Measurements from ENCODE around the gene OR1K1.
"Not testable (repeated sequence)": the region's sequence is repeated elsewhere in the genome, so short reads cannot be mapped to it uniquely, and the experiment has no call there.

The OR1K1 gene

DNA sequence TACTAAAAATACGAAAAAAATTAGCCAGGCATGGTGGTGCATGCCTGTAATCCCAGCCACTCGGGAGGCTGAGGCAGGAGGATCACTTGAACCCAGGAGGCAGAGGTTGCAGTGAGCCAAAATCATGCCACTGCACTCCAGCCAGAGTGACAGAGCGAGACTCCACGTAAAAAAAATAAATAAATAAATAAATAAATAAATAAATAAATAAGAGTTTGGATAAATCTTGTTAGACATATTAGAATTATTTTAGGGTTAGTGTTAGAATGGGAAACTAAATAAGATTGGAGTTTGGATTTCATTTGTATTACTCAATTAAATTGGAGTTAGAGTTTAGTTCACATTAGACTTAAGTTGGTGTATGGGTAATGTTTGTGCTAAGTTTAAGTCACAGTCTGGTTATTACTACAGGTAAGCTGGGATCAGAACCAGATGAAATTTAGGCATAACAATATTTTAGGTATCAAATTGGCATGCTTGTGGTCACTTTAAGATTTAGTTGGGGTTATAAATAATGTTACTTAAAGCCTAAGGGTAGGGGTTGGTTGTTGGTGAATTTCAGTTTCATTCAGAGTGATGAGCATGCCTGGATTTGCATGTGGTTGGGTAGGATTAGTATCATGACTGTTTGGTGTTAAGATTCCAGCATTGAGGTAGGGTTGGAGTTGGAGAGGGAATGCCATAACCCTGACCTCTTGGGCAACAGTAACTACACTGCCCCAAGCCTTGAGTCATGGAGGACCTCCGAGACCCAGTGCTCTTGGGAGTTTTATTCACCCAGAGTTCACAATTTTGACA lies 7.9 kb upstream of the OR1K1 start:
- Mint-ChIP-seq H3K27ac (ENCODE audit: low read depth) (no peak overlapping the region), H3K27me3 (no peaks in the 10 kb centered on the region), H3K4me3 (no peak overlapping the region), H3K9me3 (no peaks in the 10 kb centered on the region), H3K4me1 (no peaks in the 10 kb centered on the region), H3K36me3 (ENCODE audit: insufficient read depth) (no peaks in the 10 kb centered on the region)
- DNase-seq (ENCODE audit: low spot score in 2 of 2) = no peak
- ATAC-seq (replicated peaks; ENCODE audit: extremely low read depth, poor library complexity, severe bottlenecking) = no peak

DNA sequence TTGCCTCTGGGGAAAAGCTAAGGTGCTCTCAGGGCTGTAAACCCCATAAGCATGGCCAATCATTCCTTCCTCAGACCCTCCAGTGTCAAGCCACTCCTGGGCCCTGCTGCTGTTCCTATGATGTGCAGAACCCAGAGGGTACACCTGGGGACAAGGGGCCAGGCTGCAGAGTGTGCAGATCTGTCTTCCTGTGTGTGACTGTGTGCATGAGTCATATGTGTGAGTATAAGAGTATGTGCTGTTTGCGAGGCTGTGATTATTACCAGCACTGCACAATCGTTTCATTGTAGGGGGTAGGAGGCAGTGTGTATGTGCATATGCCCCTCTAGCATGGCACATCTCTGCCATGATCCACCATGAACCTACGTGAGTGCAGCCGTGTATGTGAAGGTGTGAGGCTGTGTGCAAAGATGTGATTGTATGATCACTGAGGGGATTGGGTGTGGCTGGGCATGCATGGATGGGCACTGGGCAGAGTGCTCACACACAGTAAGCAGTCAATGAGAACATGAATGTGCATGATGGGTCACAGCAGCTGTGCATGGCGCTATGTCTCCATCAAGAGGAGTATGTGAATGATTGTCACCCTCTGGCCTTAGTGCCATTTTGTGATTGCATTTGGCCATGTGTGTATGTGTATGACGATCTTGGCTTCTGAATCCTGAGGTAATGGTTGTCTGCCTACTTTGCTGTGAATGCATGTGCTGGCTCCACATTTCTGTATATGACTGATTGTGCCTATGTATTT lies 2.4 kb upstream of the OR1K1 start:
- no peaks in the 10 kb centered on the region for H3K36me3 Mint-ChIP-seq (ENCODE audit: insufficient read depth)
- no peak for ATAC-seq (replicated peaks; ENCODE audit: extremely low read depth, poor library complexity, severe bottlenecking)

DNA sequence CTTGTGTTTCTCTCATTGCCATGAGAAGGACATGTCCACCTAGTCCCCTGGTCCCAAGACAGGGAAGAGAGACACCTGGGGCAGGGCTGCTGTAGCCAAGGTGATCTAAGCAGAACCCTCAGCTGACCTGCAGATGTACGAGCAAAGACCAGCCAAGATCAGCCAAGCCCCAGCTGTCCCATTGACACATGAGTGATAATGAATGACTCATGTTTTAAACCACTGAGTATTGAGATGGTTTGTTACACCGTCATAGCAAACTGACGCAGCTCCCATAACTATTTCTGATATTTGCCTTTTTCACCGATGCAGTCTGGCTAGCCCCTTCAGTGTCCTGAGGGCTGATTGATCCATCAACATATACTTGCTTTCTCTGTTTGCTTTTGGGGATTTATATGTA lies 6.7 kb downstream of the OR1K1 start:
- Mint-ChIP-seq H3K4me3 (no peak overlapping the region), H3K27ac (ENCODE audit: low read depth) (no peak overlapping the region), H3K4me1 (no peaks in the 10 kb centered on the region), H3K9me3 (no peaks in the 10 kb centered on the region), H3K36me3 (ENCODE audit: insufficient read depth) (peaks cover 3% of the 10 kb centered on the region), H3K27me3 (no peaks in the 10 kb centered on the region)
- ATAC-seq (replicated peaks; ENCODE audit: extremely low read depth, poor library complexity, severe bottlenecking) = no peak
- DNase-seq (ENCODE audit: low spot score in 2 of 2) = no peak

More for the DNA sequence above, 2.4 kb upstream of the OR1K1 start:
- no peak for DNase-seq (ENCODE audit: low spot score in 2 of 2)
- H3K4me1 Mint-ChIP-seq = no peaks in the 10 kb centered on the region
- H3K27ac Mint-ChIP-seq (ENCODE audit: low read depth) = no peak overlapping the region
- no peaks in the 10 kb centered on the region for H3K27me3 Mint-ChIP-seq
- H3K4me3 Mint-ChIP-seq = no peak overlapping the region
- no peaks in the 10 kb centered on the region for H3K9me3 Mint-ChIP-seq

DNA sequence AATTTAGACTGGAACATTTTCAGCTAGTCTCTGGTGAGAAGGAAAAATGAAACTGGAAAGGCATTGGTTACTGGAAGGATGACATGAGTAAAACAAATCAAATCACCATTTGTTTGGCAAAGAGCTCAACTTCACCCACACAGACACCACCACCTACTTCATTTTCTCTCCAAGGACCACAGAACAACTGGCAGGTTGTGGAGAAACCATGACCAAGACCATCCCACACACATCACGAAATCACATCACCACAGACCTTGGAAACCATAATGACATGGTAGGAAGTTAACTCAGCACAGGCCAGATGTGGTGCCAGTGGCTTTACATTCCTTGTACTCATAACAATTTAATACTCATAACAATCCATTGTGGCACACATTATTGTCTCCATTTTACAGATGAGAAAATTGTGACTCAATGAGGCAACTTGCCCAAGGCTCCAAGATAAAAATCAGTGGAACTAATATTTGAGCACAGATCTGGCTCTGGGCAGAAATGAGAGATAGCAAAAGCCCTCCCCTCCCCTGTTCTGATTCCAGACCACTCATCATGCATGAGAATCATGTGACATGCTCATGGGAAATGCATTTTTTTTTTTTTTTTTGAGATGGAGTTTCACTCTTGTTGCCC lies 7.5 kb downstream of the OR1K1 start:
- no peaks in the 10 kb centered on the region for H3K4me1 Mint-ChIP-seq
- H3K27ac Mint-ChIP-seq (ENCODE audit: low read depth) = no peak overlapping the region
- ATAC-seq (replicated peaks; ENCODE audit: extremely low read depth, poor library complexity, severe bottlenecking) (no peak), DNase-seq (ENCODE audit: low spot score in 2 of 2) (no peak)
- H3K36me3 Mint-ChIP-seq (ENCODE audit: insufficient read depth) = peaks cover 3% of the 10 kb centered on the region
- H3K4me3 Mint-ChIP-seq = no peak overlapping the region
- H3K9me3 Mint-ChIP-seq = no peaks in the 10 kb centered on the region
- no peaks in the 10 kb centered on the region for H3K27me3 Mint-ChIP-seq

DNA sequence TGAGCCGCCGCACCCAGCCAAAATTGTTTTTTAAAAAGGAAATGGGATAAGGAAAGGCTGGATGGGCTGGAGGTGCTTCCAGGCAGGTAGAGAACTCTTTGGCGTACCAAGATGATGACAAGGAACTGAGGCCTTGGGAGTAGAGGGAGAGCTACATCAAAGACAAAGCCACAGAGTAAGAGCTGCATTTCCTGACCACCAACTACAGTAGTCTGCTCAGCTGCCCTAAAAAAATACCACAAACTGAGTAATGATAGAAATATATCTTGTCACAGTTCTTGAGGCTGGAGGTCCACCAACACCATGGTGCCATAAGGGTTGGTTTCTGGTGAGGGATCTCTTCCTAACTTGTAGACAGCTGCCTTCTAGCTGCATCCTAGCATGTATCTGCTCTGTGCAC lies 8.2 kb downstream of the OR1K1 start:
- Mint-ChIP-seq H3K36me3 (ENCODE audit: insufficient read depth) (peaks cover 1% of the 10 kb centered on the region), H3K4me3 (no peak overlapping the region), H3K9me3 (no peaks in the 10 kb centered on the region), H3K27me3 (no peaks in the 10 kb centered on the region), H3K4me1 (no peaks in the 10 kb centered on the region), H3K27ac (ENCODE audit: low read depth) (no peak overlapping the region)
- no peak for DNase-seq (ENCODE audit: low spot score in 2 of 2)
- no peak for ATAC-seq (replicated peaks; ENCODE audit: extremely low read depth, poor library complexity, severe bottlenecking)

DNA sequence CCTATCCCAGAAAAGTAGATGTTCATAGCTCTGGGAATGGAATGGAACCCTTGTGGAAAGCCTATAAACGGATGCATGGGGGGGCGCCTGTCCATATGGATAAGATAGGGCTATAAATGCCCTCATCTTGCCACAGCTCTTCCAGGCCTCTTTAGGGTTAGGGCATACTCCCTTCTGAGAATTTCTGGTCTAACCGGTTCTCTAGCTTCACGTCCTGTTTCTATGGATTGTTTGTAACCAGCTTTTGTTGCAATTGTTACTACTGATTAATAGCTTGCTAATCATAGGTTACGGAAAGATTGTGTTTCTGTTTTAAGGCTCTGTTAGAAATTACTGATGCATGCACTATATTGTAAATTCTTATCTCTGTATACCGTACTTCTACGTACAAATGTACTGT lies 9.3 kb downstream of the OR1K1 start:
- H3K4me3 Mint-ChIP-seq; H3K27ac Mint-ChIP-seq (ENCODE audit: low read depth): not testable (repeated sequence)

DNA sequence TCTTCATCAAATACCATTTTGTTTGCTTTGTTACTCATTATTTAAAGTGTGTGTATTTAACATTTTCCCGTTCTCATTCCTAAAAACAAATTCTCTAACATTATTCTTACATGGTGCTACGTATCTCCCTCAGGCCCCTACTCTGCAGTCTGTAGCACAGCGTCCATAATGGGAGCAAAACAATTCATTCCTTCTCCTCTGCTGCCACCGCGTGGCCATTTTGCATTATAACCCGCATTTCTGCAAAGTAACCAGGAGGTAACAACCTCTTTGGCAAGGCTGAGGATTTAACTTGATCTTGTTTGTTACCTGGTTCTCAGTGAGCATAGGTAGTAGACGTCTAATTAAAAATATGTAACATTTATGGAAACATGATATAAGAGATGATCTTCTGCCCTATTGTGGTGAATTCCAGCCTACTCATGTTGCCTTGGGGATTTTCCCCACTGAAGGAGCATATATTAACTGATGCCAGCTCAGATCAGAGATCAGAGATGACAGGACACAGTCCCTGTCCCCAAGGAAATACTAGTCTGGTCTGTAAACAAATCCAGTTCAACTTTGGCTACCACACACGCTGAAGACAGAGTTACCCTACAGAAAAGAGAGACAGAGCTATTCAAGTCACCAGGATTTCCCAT lies 10.5 kb downstream of the OR1K1 start:
- DNase-seq (ENCODE audit: low spot score in 2 of 2) (peak; percentile 57 to 60), ATAC-seq (replicated peaks; ENCODE audit: extremely low read depth, poor library complexity, severe bottlenecking) (peak; percentile 76)
- Mint-ChIP-seq H3K36me3 (ENCODE audit: insufficient read depth) (no peaks in the 10 kb centered on the region), H3K27me3 (no peaks in the 10 kb centered on the region), H3K27ac (ENCODE audit: low read depth) (no peak overlapping the region), H3K4me1 (peaks cover 3% of the 10 kb centered on the region), H3K9me3 (no peaks in the 10 kb centered on the region), H3K4me3 (no peak overlapping the region)

More for the DNA sequence above, 9.3 kb downstream of the OR1K1 start:
- not testable (repeated sequence) for ATAC-seq (replicated peaks; ENCODE audit: extremely low read depth, poor library complexity, severe bottlenecking); DNase-seq (ENCODE audit: low spot score in 2 of 2); H3K36me3 Mint-ChIP-seq (ENCODE audit: insufficient read depth); H3K4me1 Mint-ChIP-seq; H3K9me3 Mint-ChIP-seq; H3K27me3 Mint-ChIP-seq

DNA sequence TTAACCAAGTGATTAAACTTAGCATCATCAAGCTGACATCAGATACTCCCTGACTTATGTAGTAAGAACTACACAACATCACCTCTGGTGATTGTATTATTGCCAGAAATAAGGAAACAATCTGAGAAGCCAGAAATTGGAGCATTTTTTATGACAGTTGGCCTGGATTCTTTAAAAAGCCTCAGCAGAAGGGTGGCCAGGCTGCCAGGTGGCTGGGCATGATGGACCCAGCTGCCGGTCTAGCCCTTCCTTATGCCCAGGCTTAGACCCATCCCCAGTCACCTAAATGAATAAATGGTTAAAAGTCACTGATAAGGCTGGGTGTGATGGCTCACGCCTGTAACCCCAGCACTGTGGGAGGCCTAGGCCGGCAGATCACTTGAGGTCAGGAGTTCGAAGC lies 12.8 kb downstream of the OR1K1 start:
- Mint-ChIP-seq H3K4me1 (peaks cover 14% of the 10 kb centered on the region), H3K27me3 (no peaks in the 10 kb centered on the region), H3K36me3 (ENCODE audit: insufficient read depth) (peaks cover 2% of the 10 kb centered on the region), H3K9me3 (no peaks in the 10 kb centered on the region), H3K27ac (ENCODE audit: low read depth) (no peak overlapping the region), H3K4me3 (no peak overlapping the region)
- DNase-seq (ENCODE audit: low spot score in 2 of 2) = no peak
- ATAC-seq (replicated peaks; ENCODE audit: extremely low read depth, poor library complexity, severe bottlenecking) = no peak

DNA sequence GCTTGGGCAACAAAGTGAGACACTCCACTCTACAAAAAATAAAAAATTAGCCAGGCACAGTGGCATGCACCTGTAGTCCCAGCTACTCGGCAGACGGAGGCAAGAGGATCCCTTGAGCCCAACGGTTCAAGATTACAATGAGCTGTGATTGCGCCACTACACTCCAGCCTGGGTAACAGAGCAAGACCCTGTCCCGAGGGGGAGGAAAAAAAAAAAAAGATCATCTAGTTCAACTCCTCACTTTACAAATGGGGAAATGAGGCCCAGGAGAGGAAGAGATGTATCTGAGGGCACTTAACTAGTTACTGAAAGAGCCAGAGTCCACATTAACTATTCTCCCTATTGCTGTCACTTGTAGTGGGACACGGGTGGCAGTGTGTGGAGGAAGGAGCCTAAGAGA lies 14.6 kb downstream of the OR1K1 start:
- Mint-ChIP-seq H3K4me3 (no peak overlapping the region), H3K27ac (ENCODE audit: low read depth) (no peak overlapping the region)

DNA sequence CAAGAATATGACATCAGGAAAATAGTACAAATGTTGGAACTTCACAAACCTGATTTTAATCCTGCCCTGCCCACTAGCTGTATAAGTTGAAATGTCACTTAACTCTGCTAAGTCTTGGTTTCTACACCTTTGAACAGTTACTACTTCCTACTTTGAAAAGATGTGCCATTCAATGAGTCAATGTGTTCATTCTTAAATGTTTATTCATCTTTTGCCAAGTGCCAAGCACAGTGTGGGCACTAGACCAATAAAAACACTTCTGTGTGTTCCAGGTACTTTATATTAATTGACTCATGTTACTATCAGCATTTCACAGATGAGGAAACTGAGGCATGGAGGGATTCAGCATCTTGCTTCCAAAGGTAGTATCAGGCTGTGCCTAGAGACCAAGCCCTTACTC lies 15.6 kb downstream of the OR1K1 start:
- DNase-seq (ENCODE audit: low spot score in 2 of 2) = no peak
- no peak for ATAC-seq (replicated peaks; ENCODE audit: extremely low read depth, poor library complexity, severe bottlenecking)
- peaks cover 17% of the 10 kb centered on the region for H3K36me3 Mint-ChIP-seq (ENCODE audit: insufficient read depth)
- no peaks in the 10 kb centered on the region for H3K9me3 Mint-ChIP-seq
- H3K27ac Mint-ChIP-seq (ENCODE audit: low read depth) = peak overlapping the region; percentile 65
- H3K27me3 Mint-ChIP-seq = no peaks in the 10 kb centered on the region
- H3K4me3 Mint-ChIP-seq = peak overlapping the region; percentile 69
- H3K4me1 Mint-ChIP-seq = peaks cover 22% of the 10 kb centered on the region

More for the DNA sequence above, 14.6 kb downstream of the OR1K1 start:
- DNase-seq (ENCODE audit: low spot score in 2 of 2) = no peak
- Mint-ChIP-seq H3K9me3 (no peaks in the 10 kb centered on the region), H3K27me3 (no peaks in the 10 kb centered on the region), H3K36me3 (ENCODE audit: insufficient read depth) (peaks cover 8% of the 10 kb centered on the region), H3K4me1 (peaks cover 14% of the 10 kb centered on the region)
- ATAC-seq (replicated peaks; ENCODE audit: extremely low read depth, poor library complexity, severe bottlenecking) = no peak

DNA sequence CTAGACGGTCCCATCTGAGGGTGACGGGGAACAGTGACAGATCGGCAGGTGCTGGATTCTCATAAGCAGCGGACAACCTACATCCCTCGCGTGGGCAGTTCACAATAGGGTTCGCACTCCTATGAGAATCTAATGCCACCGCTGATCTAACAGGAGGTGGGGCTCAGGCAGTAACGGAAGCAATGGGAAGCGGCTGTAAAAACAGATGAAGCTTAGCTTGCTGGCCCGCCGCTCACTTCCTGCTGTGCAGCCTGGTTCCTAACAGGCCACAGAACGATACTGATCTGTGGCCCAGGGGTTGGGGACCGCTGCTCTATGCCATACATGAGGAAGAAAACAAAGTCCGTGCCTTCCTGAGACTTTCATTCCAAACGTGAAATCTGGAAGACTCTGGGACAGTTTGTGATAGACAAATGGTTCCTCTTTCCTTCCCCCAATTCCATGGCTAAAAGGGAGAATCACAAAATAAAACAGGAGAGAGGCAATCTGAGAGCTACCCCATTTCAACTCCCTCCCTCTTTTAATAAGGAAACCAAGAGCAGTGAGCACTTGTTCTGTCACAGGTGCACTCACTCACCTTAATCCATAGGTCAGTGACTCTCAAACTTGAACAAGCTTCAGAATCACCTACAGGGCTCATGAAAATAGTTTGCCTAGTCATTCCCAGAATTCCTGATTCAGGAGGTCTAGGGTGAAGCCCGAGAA lies 16.4 kb downstream of the OR1K1 start:
- peak overlapping the region; percentile 81 for H3K27ac Mint-ChIP-seq (ENCODE audit: low read depth)
- ATAC-seq (replicated peaks; ENCODE audit: extremely low read depth, poor library complexity, severe bottlenecking) (peak; percentile 87), DNase-seq (ENCODE audit: low spot score in 2 of 2) (peak in 1 of 2 donors; percentile 17)
- no peaks in the 10 kb centered on the region for H3K27me3 Mint-ChIP-seq
- H3K36me3 Mint-ChIP-seq (ENCODE audit: insufficient read depth) = peaks cover 20% of the 10 kb centered on the region
- H3K9me3 Mint-ChIP-seq = no peaks in the 10 kb centered on the region
- peak overlapping the region; percentile 69 for H3K4me3 Mint-ChIP-seq
- peaks cover 27% of the 10 kb centered on the region for H3K4me1 Mint-ChIP-seq

DNA sequence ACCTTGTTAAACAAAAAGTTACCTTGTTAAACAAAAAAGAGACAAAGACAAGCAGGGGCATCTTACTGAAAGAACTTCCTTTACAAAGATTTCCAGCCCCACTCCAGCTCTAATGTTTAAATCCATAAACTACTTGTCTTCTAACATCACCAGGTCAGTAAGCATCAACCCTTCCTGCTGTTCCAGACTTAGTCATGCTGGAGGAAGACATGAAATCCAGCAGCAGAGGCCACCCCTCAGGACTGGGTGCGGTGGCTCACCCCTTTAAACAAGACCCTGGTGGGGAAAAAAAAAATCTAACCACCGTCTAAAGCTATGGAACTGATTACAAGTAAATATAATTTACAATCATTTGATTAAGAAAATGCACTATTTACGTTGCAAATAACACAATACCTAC lies 19.4 kb downstream of the OR1K1 start:
- no peak for DNase-seq (ENCODE audit: low spot score in 2 of 2)
- Mint-ChIP-seq H3K4me1 (peaks cover 39% of the 10 kb centered on the region), H3K27me3 (no peaks in the 10 kb centered on the region), H3K36me3 (ENCODE audit: insufficient read depth) (peaks cover 33% of the 10 kb centered on the region), H3K27ac (ENCODE audit: low read depth) (no peak overlapping the region), H3K9me3 (no peaks in the 10 kb centered on the region), H3K4me3 (no peak overlapping the region)
- no peak for ATAC-seq (replicated peaks; ENCODE audit: extremely low read depth, poor library complexity, severe bottlenecking)
